Gastrocnemius medialis (tissue), 4 donors: ENCODE measurements around the gene SPPL3.

ENCODE experiments used
- CTCF ChIP-seq, 5 experiments: fragments of 450-650 bp in 3 of 5; fragments of 200-600 bp in 2 of 5; sonication (generic) in 2 of 5; IDR thresholded peaks in 4 of 5; conservative IDR thresholded peaks in 1 of 5; 1 replicate in 4 of 5; 2 replicates in 1 of 5; pipeline ENCODE4 v1.5.1; 2016 to 2019; ENCODE audit warnings: antibody characterized with exemption in 5 of 5, mild to moderate bottlenecking in 3 of 5, moderate library complexity in 3 of 5
- POLR2A ChIP-seq, 2 donors: fragments of 450-650 bp; IDR thresholded peaks; one replicate each; pipeline ENCODE4 v1.6.1; 2017; ENCODE audit warnings: antibody characterized with exemption in 2 of 2, mild to moderate bottlenecking in 2 of 2, moderate library complexity in 2 of 2

GRCh38 chr12:120712610-120713009, 191.5 kb downstream of the SPPL3 start:
- no peak for TF ChIP-seq CTCF (IDR thresholded peaks at IDR 0.05 in 4 of 5, conservative IDR thresholded peaks at IDR 0.05 in 1 of 5)
- TF ChIP-seq POLR2A (IDR thresholded peaks at IDR 0.05) = no peak
